ENCODE data around the gene ZGPAT. TPM values are rescaled to one million over a fixed set of nuclear protein-coding genes. Genes with fewer than 3 reads are reported as not detected.

Gene ZGPAT
- total and polyA plus RNA-seq, 9 of the 15 experiments (the other 6 are each of a cell fraction or from before 2014, with no cell fraction given), result 0.14 to 26.6 (median 7.4) TPM

- TF ChIP-seq VEZF1 (CRISPR knock-in tag; IDR thresholded peaks at IDR 0.05), result peak; percentile 49
- TF ChIP-seq NFIC (IDR thresholded peaks at IDR 0.05), result no peak
- no peak for TF ChIP-seq NR2C2 (CRISPR knock-in tag; IDR thresholded peaks at IDR 0.05)
- no peak for TF ChIP-seq NR2C2 (tag; IDR thresholded peaks at IDR 0.05)
- TF ChIP-seq IRF1 (CRISPR knock-in tag; IDR thresholded peaks at IDR 0.05; ENCODE audit: borderline replicate concordance), result no peak
- 0 out of 2 replicates have a peak, but pooled peaks have one; percentile 14 for TF ChIP-seq EP300 (IDR thresholded peaks at IDR 0.05; ENCODE audit: low read length)
- TF ChIP-seq SIN3A (IDR thresholded peaks at IDR 0.05; ENCODE audit: borderline replicate concordance in 2 of 2, control insufficient read depth in 1 of 2, low read depth in 2 of 2, low read length in 2 of 2), result no peak
- 0 out of 2 replicates have a peak, but pooled peaks have one; percentile 53 for TF ChIP-seq HLTF (IDR thresholded peaks at IDR 0.05)
- no peak for TF ChIP-seq PRDM10 (IDR thresholded peaks at IDR 0.05; ENCODE audit: partially characterized antibody)
Measured at GRCh38 chr20:63750807-63751470, 43.1 kb downstream of the ZGPAT start (continued).
